ENCODE measurements around the gene TRIM41. TPM values are rescaled to one million over a fixed set of nuclear protein-coding genes. Genes with fewer than 3 reads are reported as not detected.

TRIM41 gene
- total and polyA plus RNA-seq, 2 of the 13 experiments (the other 11 are each of a cell fraction or from before 2014, with no cell fraction given) = 10.2 to 16.7 TPM

DNA sequence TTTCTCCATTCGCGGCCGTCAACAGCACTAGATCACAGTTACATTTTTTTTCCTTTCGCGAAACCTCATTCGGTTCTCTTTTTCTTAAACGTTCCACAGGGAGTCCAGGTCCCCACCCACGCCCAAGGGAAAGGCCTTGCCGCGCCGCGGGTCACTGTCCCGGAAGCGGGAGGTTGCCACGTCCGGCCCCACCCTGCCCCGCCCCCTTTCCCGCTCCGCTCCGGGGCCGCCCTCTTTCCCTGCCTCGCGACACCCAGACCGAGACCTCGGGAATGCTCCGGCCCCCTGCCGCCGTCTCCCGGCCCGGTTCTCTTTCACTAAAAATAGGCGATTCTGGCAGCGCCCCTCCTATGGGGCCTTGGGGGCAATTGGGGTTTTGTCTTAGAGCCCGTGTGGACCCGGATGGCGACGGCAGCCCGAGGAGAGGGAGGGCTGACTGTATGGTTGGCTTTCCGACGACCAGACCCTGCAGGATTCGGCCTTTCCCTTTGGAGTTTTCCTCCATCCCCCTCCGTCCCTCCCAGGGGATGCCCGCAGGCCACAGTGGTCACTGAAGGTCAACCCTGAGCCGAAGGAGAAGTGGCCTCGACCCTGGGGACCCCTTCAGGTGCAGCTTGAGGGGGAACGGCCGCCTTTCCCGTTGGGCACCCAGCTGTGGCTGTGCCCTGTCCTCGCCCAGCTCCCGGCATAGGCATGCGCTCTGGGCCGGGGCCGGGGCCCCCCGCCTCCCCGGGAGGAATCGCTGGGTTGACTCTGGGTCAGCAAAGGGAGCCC is 23.4 kb downstream of the TRIM41 start (continued):
- TF ChIP-seq, protein P1, sequence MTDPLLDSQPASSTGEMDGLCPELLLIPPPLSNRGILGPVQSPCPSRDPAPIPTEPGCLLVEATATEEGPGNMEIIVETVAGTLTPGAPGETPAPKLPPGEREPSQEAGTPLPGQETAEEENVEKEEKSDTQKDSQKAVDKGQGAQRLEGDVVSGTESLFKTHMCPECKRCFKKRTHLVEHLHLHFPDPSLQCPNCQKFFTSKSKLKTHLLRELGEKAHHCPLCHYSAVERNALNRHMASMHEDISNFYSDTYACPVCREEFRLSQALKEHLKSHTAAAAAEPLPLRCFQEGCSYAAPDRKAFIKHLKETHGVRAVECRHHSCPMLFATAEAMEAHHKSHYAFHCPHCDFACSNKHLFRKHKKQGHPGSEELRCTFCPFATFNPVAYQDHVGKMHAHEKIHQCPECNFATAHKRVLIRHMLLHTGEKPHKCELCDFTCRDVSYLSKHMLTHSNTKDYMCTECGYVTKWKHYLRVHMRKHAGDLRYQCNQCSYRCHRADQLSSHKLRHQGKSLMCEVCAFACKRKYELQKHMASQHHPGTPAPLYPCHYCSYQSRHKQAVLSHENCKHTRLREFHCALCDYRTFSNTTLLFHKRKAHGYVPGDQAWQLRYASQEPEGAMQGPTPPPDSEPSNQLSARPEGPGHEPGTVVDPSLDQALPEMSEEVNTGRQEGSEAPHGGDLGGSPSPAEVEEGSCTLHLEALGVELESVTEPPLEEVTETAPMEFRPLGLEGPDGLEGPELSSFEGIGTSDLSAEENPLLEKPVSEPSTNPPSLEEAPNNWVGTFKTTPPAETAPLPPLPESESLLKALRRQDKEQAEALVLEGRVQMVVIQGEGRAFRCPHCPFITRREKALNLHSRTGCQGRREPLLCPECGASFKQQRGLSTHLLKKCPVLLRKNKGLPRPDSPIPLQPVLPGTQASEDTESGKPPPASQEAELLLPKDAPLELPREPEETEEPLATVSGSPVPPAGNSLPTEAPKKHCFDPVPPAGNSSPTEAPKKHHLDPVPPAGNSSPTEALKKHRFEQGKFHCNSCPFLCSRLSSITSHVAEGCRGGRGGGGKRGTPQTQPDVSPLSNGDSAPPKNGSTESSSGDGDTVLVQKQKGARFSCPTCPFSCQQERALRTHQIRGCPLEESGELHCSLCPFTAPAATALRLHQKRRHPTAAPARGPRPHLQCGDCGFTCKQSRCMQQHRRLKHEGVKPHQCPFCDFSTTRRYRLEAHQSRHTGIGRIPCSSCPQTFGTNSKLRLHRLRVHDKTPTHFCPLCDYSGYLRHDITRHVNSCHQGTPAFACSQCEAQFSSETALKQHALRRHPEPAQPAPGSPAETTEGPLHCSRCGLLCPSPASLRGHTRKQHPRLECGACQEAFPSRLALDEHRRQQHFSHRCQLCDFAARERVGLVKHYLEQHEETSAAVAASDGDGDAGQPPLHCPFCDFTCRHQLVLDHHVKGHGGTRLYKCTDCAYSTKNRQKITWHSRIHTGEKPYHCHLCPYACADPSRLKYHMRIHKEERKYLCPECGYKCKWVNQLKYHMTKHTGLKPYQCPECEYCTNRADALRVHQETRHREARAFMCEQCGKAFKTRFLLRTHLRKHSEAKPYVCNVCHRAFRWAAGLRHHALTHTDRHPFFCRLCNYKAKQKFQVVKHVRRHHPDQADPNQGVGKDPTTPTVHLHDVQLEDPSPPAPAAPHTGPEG (CRISPR knock-in tag; IDR thresholded peaks at IDR 0.05) = no peak; the same call in 1 of the 2 replicates
- TF ChIP-seq POLR2AphosphoS5 (IDR thresholded peaks at IDR 0.05; ENCODE audit: low read depth, low read length) = peak; percentile 72
- TF ChIP-seq IKZF1 (IDR thresholded peaks at IDR 0.05) = no peak
- no peak for TF ChIP-seq ZNF7 (CRISPR knock-in tag; IDR thresholded peaks at IDR 0.05)
- peak; percentile 31 for TF ChIP-seq TAF15 (IDR thresholded peaks at IDR 0.05; ENCODE audit: low read depth, low read length, poor library complexity, severe bottlenecking)
- TF ChIP-seq, protein P2, sequence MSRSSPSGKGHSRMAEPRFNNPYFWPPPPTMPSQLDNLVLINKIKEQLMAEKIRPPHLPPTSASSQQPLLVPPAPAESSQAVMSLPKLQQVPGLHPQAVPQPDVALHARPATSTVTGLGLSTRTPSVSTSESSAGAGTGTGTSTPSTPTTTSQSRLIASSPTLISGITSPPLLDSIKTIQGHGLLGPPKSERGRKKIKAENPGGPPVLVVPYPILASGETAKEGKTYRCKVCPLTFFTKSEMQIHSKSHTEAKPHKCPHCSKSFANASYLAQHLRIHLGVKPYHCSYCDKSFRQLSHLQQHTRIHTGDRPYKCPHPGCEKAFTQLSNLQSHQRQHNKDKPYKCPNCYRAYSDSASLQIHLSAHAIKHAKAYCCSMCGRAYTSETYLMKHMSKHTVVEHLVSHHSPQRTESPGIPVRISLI (CRISPR knock-in tag; IDR thresholded peaks at IDR 0.05; ENCODE audit: borderline replicate concordance) = no peak
- TF ChIP-seq ZNF180 (CRISPR knock-in tag; IDR thresholded peaks at IDR 0.05; ENCODE audit: borderline replicate concordance, low read depth) = no peak
- TF ChIP-seq, protein P3, sequence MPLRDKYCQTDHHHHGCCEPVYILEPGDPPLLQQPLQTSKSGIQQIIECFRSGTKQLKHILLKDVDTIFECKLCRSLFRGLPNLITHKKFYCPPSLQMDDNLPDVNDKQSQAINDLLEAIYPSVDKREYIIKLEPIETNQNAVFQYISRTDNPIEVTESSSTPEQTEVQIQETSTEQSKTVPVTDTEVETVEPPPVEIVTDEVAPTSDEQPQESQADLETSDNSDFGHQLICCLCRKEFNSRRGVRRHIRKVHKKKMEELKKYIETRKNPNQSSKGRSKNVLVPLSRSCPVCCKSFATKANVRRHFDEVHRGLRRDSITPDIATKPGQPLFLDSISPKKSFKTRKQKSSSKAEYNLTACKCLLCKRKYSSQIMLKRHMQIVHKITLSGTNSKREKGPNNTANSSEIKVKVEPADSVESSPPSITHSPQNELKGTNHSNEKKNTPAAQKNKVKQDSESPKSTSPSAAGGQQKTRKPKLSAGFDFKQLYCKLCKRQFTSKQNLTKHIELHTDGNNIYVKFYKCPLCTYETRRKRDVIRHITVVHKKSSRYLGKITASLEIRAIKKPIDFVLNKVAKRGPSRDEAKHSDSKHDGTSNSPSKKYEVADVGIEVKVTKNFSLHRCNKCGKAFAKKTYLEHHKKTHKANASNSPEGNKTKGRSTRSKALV (CRISPR knock-in tag; IDR thresholded peaks at IDR 0.05) = peak; percentile 29; the same call in 1 of the 2 replicates
- TF ChIP-seq RBM22 (optimal IDR thresholded peaks at IDR 0.05; ENCODE audit: low read length) = no peak
- TF ChIP-seq ZNF724P (CRISPR knock-in tag; IDR thresholded peaks at IDR 0.05; ENCODE audit: borderline replicate concordance) = no peak; the same call in 1 of the 2 replicates
- TF ChIP-seq ZNF225 (CRISPR knock-in tag; IDR thresholded peaks at IDR 0.05) = no peak; the same call in 1 of the 2 replicates
- no peak; the same call in 1 of the 2 replicates for TF ChIP-seq CEBPG (CRISPR knock-in tag; IDR thresholded peaks at IDR 0.05)
- TF ChIP-seq HMGA1 (CRISPR knock-in tag; conservative IDR thresholded peaks at IDR 0.05) = no peak
- no peak for TF ChIP-seq TARDBP (CRISPR knock-in tag; IDR thresholded peaks at IDR 0.05)
- TF ChIP-seq ZNF891 (CRISPR knock-in tag; IDR thresholded peaks at IDR 0.05) = no peak
- peak; percentile 73 for TF ChIP-seq SP5 (CRISPR knock-in tag; IDR thresholded peaks at IDR 0.05; ENCODE audit: borderline replicate concordance, low read depth)
- no peak; the same call in 1 of the 2 replicates for TF ChIP-seq REPIN1 (CRISPR knock-in tag; IDR thresholded peaks at IDR 0.05; ENCODE audit: borderline replicate concordance, low read depth)
- TF ChIP-seq ZNF614 (CRISPR knock-in tag; IDR thresholded peaks at IDR 0.05; ENCODE audit: borderline replicate concordance) = no peak
- TF ChIP-seq IRF2 (CRISPR knock-in tag; IDR thresholded peaks at IDR 0.05) = no peak
- TF ChIP-seq RARG (CRISPR knock-in tag; IDR thresholded peaks at IDR 0.05; ENCODE audit: low read depth) = no peak; the same call in 1 of the 2 replicates
- TF ChIP-seq ELF1 (CRISPR knock-in tag; IDR thresholded peaks at IDR 0.05) = peak; percentile 85
- TF ChIP-seq ZNF282 (IDR thresholded peaks at IDR 0.05; ENCODE audit: partially characterized antibody) = no peak
